Vagina (tissue), 2 donors: ENCODE results near the gene GSG1L2.

Source experiments
- CTCF ChIP-seq, 3 experiments: fragments of 450-650 bp in 2 of 3; fragments of 200-600 bp in 1 of 3; sonication (generic) in 1 of 3; IDR thresholded peaks; one replicate each; pipeline ENCODE4 v1.5.1; 2017 to 2019; ENCODE audit warnings: antibody characterized with exemption in 3 of 3, mild to moderate bottlenecking in 2 of 3, moderate library complexity in 2 of 3
- POLR2A ChIP-seq, 2 donors: fragments of 450-650 bp; IDR thresholded peaks; one replicate each; pipeline ENCODE4 v1.6.1; 2017; ENCODE audit warnings: antibody characterized with exemption in 2 of 2, mild to moderate bottlenecking in 2 of 2, moderate library complexity in 2 of 2
- POLR2AphosphoS5 ChIP-seq, 2 donors: sonication (generic); formaldehyde crosslinking; IDR thresholded peaks; one replicate each; pipeline ENCODE4 v1.9.0; 2017; ENCODE audit warnings: antibody characterized with exemption in 2 of 2, mild to moderate bottlenecking in 2 of 2, low read depth in 1 of 2; ENCODE audit not compliant: insufficient read depth in 1 of 2

- TF ChIP-seq CTCF (IDR thresholded peaks at IDR 0.05): no peak
- no peak for TF ChIP-seq POLR2A (IDR thresholded peaks at IDR 0.05)
- TF ChIP-seq POLR2AphosphoS5 (IDR thresholded peaks at IDR 0.05; ENCODE audit: insufficient read depth in 1 of 2, low read depth in 1 of 2): no peak
These were observed 30.7 kb downstream of the GSG1L2 start, which contains the start of gene DHRS7C for GRCh38 chr17:9790889-9791876.
